22Rv1 (cell line): Measurements from ENCODE around the gene XYLT2.

Source experiments
- ZFX ChIP-seq: fragments of 450-650 bp; IDR thresholded peaks from 2 replicates; pipeline ENCODE4 v1.6.1; 2017; ENCODE audit warnings: antibody characterized with exemption, borderline replicate concordance
- TF ChIP-seq, protein P1 (sequence below): fragments of 450-650 bp; IDR thresholded peaks from 2 replicates; pipeline ENCODE4 v1.5.1; 2017; ENCODE audit warnings: mild to moderate bottlenecking

GRCh38 chr17:50349243-50349600, 3.3 kb downstream of the XYLT2 start:
- TF ChIP-seq, protein P1, sequence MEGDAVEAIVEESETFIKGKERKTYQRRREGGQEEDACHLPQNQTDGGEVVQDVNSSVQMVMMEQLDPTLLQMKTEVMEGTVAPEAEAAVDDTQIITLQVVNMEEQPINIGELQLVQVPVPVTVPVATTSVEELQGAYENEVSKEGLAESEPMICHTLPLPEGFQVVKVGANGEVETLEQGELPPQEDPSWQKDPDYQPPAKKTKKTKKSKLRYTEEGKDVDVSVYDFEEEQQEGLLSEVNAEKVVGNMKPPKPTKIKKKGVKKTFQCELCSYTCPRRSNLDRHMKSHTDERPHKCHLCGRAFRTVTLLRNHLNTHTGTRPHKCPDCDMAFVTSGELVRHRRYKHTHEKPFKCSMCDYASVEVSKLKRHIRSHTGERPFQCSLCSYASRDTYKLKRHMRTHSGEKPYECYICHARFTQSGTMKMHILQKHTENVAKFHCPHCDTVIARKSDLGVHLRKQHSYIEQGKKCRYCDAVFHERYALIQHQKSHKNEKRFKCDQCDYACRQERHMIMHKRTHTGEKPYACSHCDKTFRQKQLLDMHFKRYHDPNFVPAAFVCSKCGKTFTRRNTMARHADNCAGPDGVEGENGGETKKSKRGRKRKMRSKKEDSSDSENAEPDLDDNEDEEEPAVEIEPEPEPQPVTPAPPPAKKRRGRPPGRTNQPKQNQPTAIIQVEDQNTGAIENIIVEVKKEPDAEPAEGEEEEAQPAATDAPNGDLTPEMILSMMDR, result no peak
- TF ChIP-seq ZFX, result no peak
